HEK293 (cell line): ENCODE results near the gene ZNF177.

Experiments used
- CTCF ChIA-PET: fragments of 350-600 bp; formaldehyde crosslinking; extraction: SDS; loops from one replicate; lab custom pipeline; 2021; ENCODE audit warnings: antibody characterized with exemption; lab: Yijun Ruan, JAX
- POLR2A ChIA-PET: fragments of 300-600 bp; formaldehyde crosslinking; extraction: SDS; loops from one replicate; lab custom pipeline; 2020; ENCODE audit warnings: antibody characterized with exemption, inconsistent platforms; lab: Yijun Ruan, JAX
- H3K27ac ChIP-seq: fragments of 200-500 bp; sonication (Bioruptor generic); 2 replicates; pipeline ENCODE4 v1.5.1; 2014; ENCODE audit warnings: low read depth, low read length, control low read depth, inconsistent platforms; ENCODE audit errors: extremely low read depth
- H3K36me3 ChIP-seq, 2 experiments: fragments of 200-500 bp in 1 of 2; sonication (Bioruptor generic) in 1 of 2; 1 replicate in 1 of 2; 2 replicates in 1 of 2; pipeline ENCODE4 v1.5.1; 2014 to 2017; ENCODE audit warnings: inconsistent platforms in 2 of 2, low read length in 2 of 2; ENCODE audit not compliant: control insufficient read depth in 2 of 2, insufficient read depth in 1 of 2
- H3K4me1 ChIP-seq: fragments of 200-500 bp; sonication (Bioruptor generic); 2 replicates; pipeline ENCODE4 v1.5.1; 2014; ENCODE audit warnings: mild to moderate bottlenecking, low read length, inconsistent platforms; ENCODE audit not compliant: control insufficient read depth, insufficient read depth
- H3K4me3 ChIP-seq: 2 replicates; pipeline ENCODE4 v1.5.1; 2011; ENCODE audit warnings: low read depth, mild to moderate bottlenecking, control low read depth, low read length, moderate library complexity
- H3K9me3 ChIP-seq: fragments of 200-500 bp; sonication (Bioruptor generic); 2 replicates; pipeline ENCODE4 v1.5.1; 2014; ENCODE audit warnings: low read depth, low read length, inconsistent platforms; ENCODE audit not compliant: control insufficient read depth, insufficient read depth
- HOXA7 ChIP-seq: sonication (generic); formaldehyde crosslinking; IDR thresholded peaks from 2 replicates; pipeline ENCODE4 v1.8.1; 2022; ENCODE audit warnings: missing genetic modification reagents, borderline replicate concordance
- HOXD13 ChIP-seq: sonication (generic); formaldehyde crosslinking; IDR thresholded peaks from 2 replicates; pipeline ENCODE4 v1.8.0; 2022; ENCODE audit warnings: missing genetic modification reagents, borderline replicate concordance
- KLF8 ChIP-seq: fragments of 450-650 bp; formaldehyde crosslinking; IDR thresholded peaks from 2 replicates; pipeline ENCODE4 v1.5.1; 2016; ENCODE audit warnings: missing biosample characterization, missing genetic modification characterization
- KLF9 ChIP-seq: fragments of 450-650 bp; formaldehyde crosslinking; IDR thresholded peaks from 2 replicates; pipeline ENCODE4 v1.5.1; 2016; ENCODE audit warnings: missing biosample characterization, missing genetic modification characterization, low read depth
- REPIN1 ChIP-seq: fragments of 450-650 bp; formaldehyde crosslinking; IDR thresholded peaks from 2 replicates; pipeline ENCODE4 v1.5.1; 2017; ENCODE audit warnings: missing biosample characterization, missing genetic modification characterization, low read depth
- SP7 ChIP-seq: fragments of 450-650 bp; formaldehyde crosslinking; IDR thresholded peaks from 2 replicates; pipeline ENCODE4 v1.5.1; 2016; ENCODE audit warnings: missing biosample characterization, missing genetic modification characterization
- TRIM28 ChIP-seq: IDR thresholded peaks from 2 replicates; pipeline ENCODE4 v1.6.1; 2011; ENCODE audit warnings: low read length, control low read depth, borderline replicate concordance
- ZBTB11 ChIP-seq: fragments of 450-650 bp; formaldehyde crosslinking; conservative IDR thresholded peaks from 2 replicates; pipeline ENCODE4 v1.5.1; 2016; ENCODE audit warnings: low read depth, missing biosample characterization, missing genetic modification characterization
- ZBTB44 ChIP-seq: fragments of 450-650 bp; IDR thresholded peaks from 2 replicates; pipeline ENCODE4 v1.5.1; 2018; ENCODE audit warnings: missing biosample characterization, mild to moderate bottlenecking, missing genetic modification characterization
- ZFP3 ChIP-seq: fragments of 450-650 bp; formaldehyde crosslinking; IDR thresholded peaks from 2 replicates; pipeline ENCODE4 v1.5.1; 2016; ENCODE audit warnings: low read depth, missing biosample characterization, missing genetic modification characterization
- ZFP37 ChIP-seq: fragments of 450-650 bp; formaldehyde crosslinking; IDR thresholded peaks from 2 replicates; pipeline ENCODE4 v1.5.1; 2016; ENCODE audit warnings: missing biosample characterization, missing genetic modification characterization
- ZIC2 ChIP-seq: fragments of 450-650 bp; formaldehyde crosslinking; IDR thresholded peaks from 2 replicates; pipeline ENCODE4 v1.5.1; 2016; ENCODE audit warnings: missing biosample characterization, missing genetic modification characterization
- ZNF10 ChIP-seq: fragments of 450-650 bp; formaldehyde crosslinking; IDR thresholded peaks from 2 replicates; pipeline ENCODE4 v1.5.1; 2017; ENCODE audit warnings: missing biosample characterization, missing genetic modification characterization
- ZNF114 ChIP-seq: fragments of 450-650 bp; formaldehyde crosslinking; IDR thresholded peaks from 2 replicates; pipeline ENCODE4 v1.5.0; 2017; ENCODE audit warnings: missing biosample characterization, missing genetic modification characterization
- ZNF121 ChIP-seq: fragments of 450-650 bp; formaldehyde crosslinking; IDR thresholded peaks from 2 replicates; pipeline ENCODE4 v1.5.1; 2016; ENCODE audit warnings: missing biosample characterization, missing genetic modification characterization
- ZNF157 ChIP-seq: fragments of 450-650 bp; formaldehyde crosslinking; IDR thresholded peaks from 2 replicates; pipeline ENCODE4 v1.5.1; 2016; ENCODE audit warnings: missing biosample characterization, missing genetic modification characterization
- ZNF184 ChIP-seq: fragments of 450-650 bp; IDR thresholded peaks from 2 replicates; pipeline ENCODE4 v1.5.1; 2018; ENCODE audit warnings: missing biosample characterization, mild to moderate bottlenecking, missing genetic modification characterization
- ZNF202 ChIP-seq: fragments of 450-650 bp; formaldehyde crosslinking; IDR thresholded peaks from 2 replicates; pipeline ENCODE4 v1.5.1; 2016; ENCODE audit warnings: missing biosample characterization, missing genetic modification characterization, borderline replicate concordance
- ZNF221 ChIP-seq: fragments of 450-650 bp; formaldehyde crosslinking; IDR thresholded peaks from 2 replicates; pipeline ENCODE4 v1.5.1; 2017; ENCODE audit warnings: missing biosample characterization, missing genetic modification characterization, borderline replicate concordance
- ZNF223 ChIP-seq: fragments of 450-650 bp; formaldehyde crosslinking; IDR thresholded peaks from 2 replicates; pipeline ENCODE4 v1.5.1; 2016; ENCODE audit warnings: missing biosample characterization, missing genetic modification characterization
- ZNF23 ChIP-seq: fragments of 450-650 bp; formaldehyde crosslinking; IDR thresholded peaks from 2 replicates; pipeline ENCODE4 v1.5.1; 2016; ENCODE audit warnings: missing biosample characterization, missing genetic modification characterization, borderline replicate concordance
- ZNF239 ChIP-seq: fragments of 450-650 bp; formaldehyde crosslinking; IDR thresholded peaks from 2 replicates; pipeline ENCODE4 v1.5.1; 2016; ENCODE audit warnings: missing biosample characterization, missing genetic modification characterization
- ZNF335 ChIP-seq: fragments of 450-650 bp; formaldehyde crosslinking; conservative IDR thresholded peaks from 2 replicates; pipeline ENCODE4 v1.5.1; 2016; ENCODE audit warnings: missing biosample characterization, missing genetic modification characterization
- ZNF366 ChIP-seq: fragments of 450-650 bp; formaldehyde crosslinking; conservative IDR thresholded peaks from 2 replicates; pipeline ENCODE4 v1.5.1; 2016; ENCODE audit warnings: missing biosample characterization, missing genetic modification characterization
- ZNF433 ChIP-seq: fragments of 450-650 bp; formaldehyde crosslinking; IDR thresholded peaks from 2 replicates; pipeline ENCODE4 v1.5.1; 2016; ENCODE audit warnings: missing biosample characterization, missing genetic modification characterization, low read depth
- ZNF449 ChIP-seq: fragments of 450-650 bp; formaldehyde crosslinking; IDR thresholded peaks from 2 replicates; pipeline ENCODE4 v1.5.1; 2017; ENCODE audit warnings: missing biosample characterization, mild to moderate bottlenecking, missing genetic modification characterization, moderate library complexity
- ZNF48 ChIP-seq: fragments of 450-650 bp; formaldehyde crosslinking; IDR thresholded peaks from 2 replicates; pipeline ENCODE4 v1.5.1; 2016; ENCODE audit warnings: missing biosample characterization, missing genetic modification characterization
- ZNF510 ChIP-seq: fragments of 450-650 bp; formaldehyde crosslinking; IDR thresholded peaks from 2 replicates; pipeline ENCODE4 v1.5.1; 2018; ENCODE audit warnings: mild to moderate bottlenecking, missing genetic modification characterization, missing biosample characterization; ENCODE audit not compliant: insufficient replicate concordance
- ZNF529 ChIP-seq: fragments of 450-650 bp; formaldehyde crosslinking; IDR thresholded peaks from 2 replicates; pipeline ENCODE4 v1.5.1; 2017; ENCODE audit warnings: missing genetic modification characterization, missing biosample characterization; ENCODE audit not compliant: insufficient replicate concordance
- ZNF596 ChIP-seq: fragments of 450-650 bp; IDR thresholded peaks from 2 replicates; pipeline ENCODE4 v1.5.0; 2018; ENCODE audit warnings: missing biosample characterization, mild to moderate bottlenecking, missing genetic modification characterization, moderate library complexity
- ZNF654 ChIP-seq: fragments of 450-650 bp; formaldehyde crosslinking; IDR thresholded peaks from 2 replicates; pipeline ENCODE4 v1.5.1; 2016; ENCODE audit warnings: low read depth, missing biosample characterization, missing genetic modification characterization
- ZNF660 ChIP-seq: fragments of 450-650 bp; IDR thresholded peaks from 2 replicates; pipeline ENCODE4 v1.5.1; 2018; ENCODE audit warnings: missing biosample characterization, mild to moderate bottlenecking, missing genetic modification characterization
- ZNF677 ChIP-seq: fragments of 450-650 bp; IDR thresholded peaks from 2 replicates; pipeline ENCODE4 v1.5.0; 2018; ENCODE audit warnings: missing biosample characterization, mild to moderate bottlenecking, missing genetic modification characterization, moderate library complexity
- ZNF707 ChIP-seq: fragments of 450-650 bp; formaldehyde crosslinking; IDR thresholded peaks from 2 replicates; pipeline ENCODE4 v1.5.1; 2016; ENCODE audit warnings: missing biosample characterization, missing genetic modification characterization

ZNF177 gene

GRCh38 chr19:9323919-9324583 lies 38.8 kb upstream of the ZNF177 start, which contains the start of gene ZNF559:
TSS of gene ZNF559 (plus strand) at chr19:9324179. CDS start at chr19:9338550, 14,371 bp downstream.
- POLR2A ChIA-PET = interaction anchor here (0.8 to 1.1 kb wide), 3 partner anchors 15 to 445 kb away, joined by 3 to 4 read pairs (median 4); partner anchors contain the start of gene ZNF266
- TF ChIP-seq ZNF335 (tag by site-specific recombination) (peak; percentile 74), REPIN1 (no peak), ZNF221 (tag by site-specific recombination) (no peak), KLF8 (tag by site-specific recombination) (0 out of 2 replicates have a peak, but pooled peaks have one; percentile 22), ZNF677 (no peak), ZNF23 (tag by site-specific recombination) (no peak), ZNF184 (tag by site-specific recombination) (no peak), ZNF239 (tag by site-specific recombination) (no peak), ZNF48 (no peak), ZNF121 (tag by site-specific recombination) (no peak), ZNF114 (tag by site-specific recombination) (no peak), ZNF510 (tag by site-specific recombination) (no peak), ZNF366 (tag by site-specific recombination) (no peak), ZNF157 (tag by site-specific recombination) (no peak), ZNF596 (tag by site-specific recombination) (no peak), ZIC2 (tag by site-specific recombination) (no peak), ZNF223 (tag by site-specific recombination) (no peak), ZNF202 (tag by site-specific recombination) (no peak), ZBTB44 (tag by site-specific recombination) (no peak), ZNF654 (tag by site-specific recombination) (no peak), HOXA7 (no peak), ZBTB11 (tag by site-specific recombination) (no peak), ZNF433 (tag by site-specific recombination) (no peak), ZFP37 (tag by site-specific recombination) (no peak), TRIM28 (no peak), SP7 (tag by site-specific recombination) (0 out of 2 replicates have a peak, but pooled peaks have one; percentile 17), ZNF529 (tag by site-specific recombination) (no peak), ZNF660 (tag by site-specific recombination) (0 out of 2 replicates have a peak, but pooled peaks have one; percentile 21), KLF9 (tag by site-specific recombination) (peak; percentile 42; the same call in 1 of the 2 replicates), ZNF707 (no peak), ZFP3 (tag by site-specific recombination) (no peak), ZNF10 (tag by site-specific recombination) (no peak), HOXD13 (CRISPR knock-in tag) (no peak), ZNF449 (tag by site-specific recombination) (no peak)

More at GRCh38 chr19:9323919-9324583, 38.8 kb upstream of the ZNF177 start, which contains the start of gene ZNF559:
- H3K27ac ChIP-seq = peak within 1 kb of the TSS; percentile 41; the same call in 1 of the 2 replicates
- H3K36me3 ChIP-seq = peaks cover 17 to 29% of the 10 kb centered on the region in 2 experiments
- no peaks in the 10 kb centered on the region for H3K4me1 ChIP-seq
- H3K9me3 ChIP-seq = peaks cover 3% of the 10 kb centered on the region; the same call in 1 of the 2 replicates
- H3K4me3 ChIP-seq = peak within 1 kb of the TSS; percentile 81
- CTCF ChIA-PET = interaction anchor here (0.9 to 1.3 kb wide), 4 partner anchors 12 to 263 kb away, joined by 3 to 5 read pairs (median 4); partner anchors contain the start of gene ZNF699
